ENCODE measurements around the gene ACAP2. TPM values are rescaled to one million over a fixed set of nuclear protein-coding genes. Genes with fewer than 3 reads are reported as not detected.
"Not testable (repeated sequence)": the region's sequence is repeated elsewhere in the genome, so short reads cannot be mapped to it uniquely, and the experiment has no call there.

ACAP2 gene
- total and polyA plus RNA-seq, 2 experiments from 2014 or later, result 27.0 to 47.4 TPM

GRCh38 chr3:195403244-195403643 lies 39.6 kb downstream of the ACAP2 start:
- Histone ChIP-seq H3K27ac (no peak overlapping the region), H3K4me1 (ENCODE audit: insufficient read depth) (no peaks in the 10 kb centered on the region), H3K27me3 (no peaks in the 10 kb centered on the region), H3K9me2 (replicated peaks; ENCODE audit: insufficient read depth) (no peaks in the 10 kb centered on the region), H3K36me3 (replicated peaks; ENCODE audit: insufficient read depth, low read depth) (no peaks in the 10 kb centered on the region), H4K20me1 (ENCODE audit: insufficient read depth, poor library complexity, severe bottlenecking) (peaks cover 3% of the 10 kb centered on the region), H3K9me3 (ENCODE audit: low read depth) (no peaks in the 10 kb centered on the region), H3K4me3 (no peak overlapping the region), H3K4me2 (no peak overlapping the region), H2AFZ (no peak overlapping the region), H3K79me2 (peaks cover 78% of the 10 kb centered on the region)
- TF ChIP-seq EZH2 (IDR thresholded peaks at IDR 0.05; ENCODE audit: borderline replicate concordance) (no peak), EZH2phosphoT487 (IDR thresholded peaks at IDR 0.05; ENCODE audit: low read depth, severe bottlenecking, unreplicated experiment) (no peak), CTCF (IDR thresholded peaks at IDR 0.05; ENCODE audit: poor library complexity) (no peak)
- WGBS (ENCODE audit: low lambda C conversion rate, missing lambda C conversion rate), result 96% methylated on average over 4 of the region's 4 CpGs
- DNase-seq (ENCODE audit: low spot score), result no peak

DNA sequence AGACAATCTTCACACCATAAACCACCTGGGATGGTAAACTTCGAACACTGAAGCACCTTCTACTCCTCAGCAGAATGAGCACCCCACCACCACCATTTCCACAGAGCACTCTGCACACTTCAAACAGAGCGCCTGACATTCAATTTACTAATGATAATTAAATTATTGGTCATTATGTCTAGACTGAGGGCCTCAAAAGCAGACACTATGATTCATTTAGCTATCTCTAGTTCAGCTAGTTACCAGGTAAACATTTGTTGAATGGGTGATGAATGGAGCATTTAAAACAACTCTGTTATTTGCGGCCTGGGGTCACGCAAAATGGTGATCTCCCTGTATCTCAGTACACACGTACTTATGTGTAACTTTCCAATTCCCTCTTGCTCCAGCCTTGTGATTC lies 40.9 kb downstream of the ACAP2 start:
- Histone ChIP-seq H4K20me1 (ENCODE audit: insufficient read depth, poor library complexity, severe bottlenecking) (peaks cover 3% of the 10 kb centered on the region), H3K36me3 (replicated peaks; ENCODE audit: insufficient read depth, low read depth) (no peaks in the 10 kb centered on the region), H3K27me3 (no peaks in the 10 kb centered on the region), H3K4me2 (no peak overlapping the region), H3K4me1 (ENCODE audit: insufficient read depth) (no peaks in the 10 kb centered on the region), H2AFZ (no peak overlapping the region), H3K4me3 (no peak overlapping the region), H3K9me2 (replicated peaks; ENCODE audit: insufficient read depth) (no peaks in the 10 kb centered on the region), H3K79me2 (peaks cover 79% of the 10 kb centered on the region), H3K27ac (no peak overlapping the region), H3K9me3 (ENCODE audit: low read depth) (no peaks in the 10 kb centered on the region)
- no peak for TF ChIP-seq CTCF (IDR thresholded peaks at IDR 0.05; ENCODE audit: poor library complexity)
- no peak for TF ChIP-seq EZH2phosphoT487 (IDR thresholded peaks at IDR 0.05; ENCODE audit: low read depth, severe bottlenecking, unreplicated experiment)
- TF ChIP-seq EZH2 (IDR thresholded peaks at IDR 0.05; ENCODE audit: borderline replicate concordance), result no peak
- WGBS (ENCODE audit: low lambda C conversion rate, missing lambda C conversion rate), result 76% methylated on average over 5 of the region's 5 CpGs
- no peak for DNase-seq (ENCODE audit: low spot score)

- H4K20me1 ChIP-seq (ENCODE audit: insufficient read depth, poor library complexity, severe bottlenecking), result not testable (repeated sequence)
Observed at GRCh38 chr3:195398460-195398859, 44.4 kb downstream of the ACAP2 start.

GRCh38 chr3:195397524-195397923 lies 45.3 kb downstream of the ACAP2 start:
- H3K9me3 ChIP-seq (ENCODE audit: low read depth), result no peaks in the 10 kb centered on the region
- whole genome bisulfite sequencing (ENCODE audit: low lambda C conversion rate, missing lambda C conversion rate), result 73% methylated on average over 3 of the region's 3 CpGs

More at GRCh38 chr3:195398460-195398859, 44.4 kb downstream of the ACAP2 start:
- not testable (repeated sequence) for DNase-seq (ENCODE audit: low spot score); H3K4me1 ChIP-seq (ENCODE audit: insufficient read depth); H3K27me3 ChIP-seq; H3K9me2 ChIP-seq (replicated peaks; ENCODE audit: insufficient read depth); H3K27ac ChIP-seq; H3K36me3 ChIP-seq (replicated peaks; ENCODE audit: insufficient read depth, low read depth); H3K4me2 ChIP-seq; H3K4me3 ChIP-seq; H2AFZ ChIP-seq; H3K9me3 ChIP-seq (ENCODE audit: low read depth)
- peaks cover 85% of the 10 kb centered on the region for H3K79me2 ChIP-seq
- WGBS (ENCODE audit: low lambda C conversion rate, missing lambda C conversion rate), result 92% methylated on average over 6 of the region's 6 CpGs

More at GRCh38 chr3:195397524-195397923, 45.3 kb downstream of the ACAP2 start:
- H3K27me3 ChIP-seq, result no peaks in the 10 kb centered on the region
- no peaks in the 10 kb centered on the region for H3K4me1 ChIP-seq (ENCODE audit: insufficient read depth)
- no peak overlapping the region for H3K4me2 ChIP-seq
- no peak for DNase-seq (ENCODE audit: low spot score)
- H4K20me1 ChIP-seq (ENCODE audit: insufficient read depth, poor library complexity, severe bottlenecking), result peaks cover 4% of the 10 kb centered on the region
- H3K27ac ChIP-seq, result no peak overlapping the region
- TF ChIP-seq EZH2phosphoT487 (IDR thresholded peaks at IDR 0.05; ENCODE audit: low read depth, severe bottlenecking, unreplicated experiment) (no peak), CTCF (IDR thresholded peaks at IDR 0.05; ENCODE audit: poor library complexity) (no peak), EZH2 (IDR thresholded peaks at IDR 0.05; ENCODE audit: borderline replicate concordance) (no peak)
- H3K79me2 ChIP-seq, result peaks cover 86% of the 10 kb centered on the region
- H3K4me3 ChIP-seq, result no peak overlapping the region
- no peaks in the 10 kb centered on the region for H3K36me3 ChIP-seq (replicated peaks; ENCODE audit: insufficient read depth, low read depth)
- no peak overlapping the region for H2AFZ ChIP-seq
- H3K9me2 ChIP-seq (replicated peaks; ENCODE audit: insufficient read depth), result no peaks in the 10 kb centered on the region

Data from hepatocyte (in vitro differentiated cells).